IPS-11a (cell line): ENCODE measurements around the gene NAB1.

Experiments
- H3K4me3 ChIP-seq: one replicate; pipeline ENCODE4 v1.5.1; 2013; ENCODE audit warnings: low read depth, low read length, control low read depth

The NAB1 gene

DNA sequence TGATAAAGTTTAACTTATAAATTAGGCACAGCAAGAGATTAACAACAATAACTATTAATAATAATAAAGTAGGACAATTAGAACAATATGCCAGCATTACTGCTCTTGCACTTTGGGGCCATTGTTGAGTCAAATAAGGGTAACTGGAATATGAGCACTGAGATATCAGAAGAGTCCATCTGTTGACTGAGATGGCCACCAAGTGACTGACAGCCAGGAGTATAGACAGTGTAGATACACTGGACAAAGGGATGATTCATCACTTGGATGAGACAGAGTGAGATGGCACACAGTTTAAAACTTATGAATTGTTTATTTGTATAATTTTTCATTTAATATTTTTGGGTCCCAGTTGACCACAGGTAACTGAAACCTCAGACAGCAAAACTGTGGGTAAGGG lies 20.0 kb downstream of the NAB1 start:
- H3K4me3 ChIP-seq: no peak overlapping the region

DNA sequence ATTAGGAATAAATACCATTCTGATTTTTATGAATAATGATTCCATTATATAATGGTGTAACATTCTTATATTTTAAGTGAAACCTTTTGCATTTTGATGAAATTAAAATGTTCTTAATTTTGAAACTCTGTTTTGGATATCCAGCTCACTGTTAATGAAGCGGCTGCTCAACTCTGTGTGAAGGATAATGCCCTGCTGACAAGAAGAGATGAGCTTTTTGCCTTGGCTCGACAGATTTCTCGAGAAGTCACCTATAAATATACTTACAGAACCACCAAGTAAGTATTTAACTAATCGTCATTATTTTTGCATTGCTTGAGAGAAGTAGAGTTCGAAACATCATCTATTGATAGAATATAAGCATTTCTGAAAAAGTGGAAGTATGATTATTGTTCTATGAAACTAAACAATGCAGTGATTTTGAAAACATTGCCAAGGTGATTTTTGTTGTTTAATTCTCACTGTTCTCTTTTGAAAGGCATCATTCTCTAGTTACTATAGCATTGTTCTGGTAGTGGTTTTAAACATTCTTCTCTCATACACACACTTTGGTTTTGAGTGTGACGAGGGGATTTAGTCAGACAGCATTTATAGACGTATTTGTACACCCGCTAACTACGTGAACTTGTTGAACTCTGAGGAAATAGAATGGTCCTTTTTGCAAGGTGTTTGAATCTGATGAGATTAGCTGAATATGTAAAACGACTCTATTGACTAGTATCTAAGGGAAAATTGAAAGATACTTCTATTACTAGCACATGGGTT lies 21.5 kb downstream of the NAB1 start:
- no peak overlapping the region for H3K4me3 ChIP-seq

- no peak overlapping the region for H3K4me3 ChIP-seq
These were observed 26.2 kb downstream of the NAB1 start for GRCh38 chr2:190674966-190675650.

- no peak overlapping the region for H3K4me3 ChIP-seq
These were observed 28.4 kb downstream of the NAB1 start for GRCh38 chr2:190677255-190677654.

GRCh38 chr2:190678444-190679162 lies 29.7 kb downstream of the NAB1 start:
- H3K4me3 ChIP-seq: no peak overlapping the region

DNA sequence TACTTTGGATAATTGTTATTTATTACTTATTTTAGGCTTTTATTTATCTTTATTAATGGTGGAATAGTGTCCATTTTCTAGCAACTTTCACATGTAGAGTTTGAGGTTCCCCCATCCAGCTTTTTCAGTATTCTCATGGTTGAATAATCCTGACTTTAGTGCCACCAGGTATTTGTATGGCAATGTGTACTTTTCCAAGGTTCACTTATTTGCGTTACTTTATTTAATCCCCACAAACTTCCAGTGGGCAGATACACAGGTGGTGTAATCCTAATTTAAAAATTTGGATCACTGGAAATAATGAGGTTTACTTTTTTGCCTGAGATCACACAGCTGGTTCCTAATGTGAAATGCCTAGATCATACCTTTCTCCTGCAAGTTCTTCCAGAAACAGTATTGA lies 30.5 kb downstream of the NAB1 start:
- H3K4me3 ChIP-seq: no peak overlapping the region

GRCh38 chr2:190679813-190680591 lies 31.1 kb downstream of the NAB1 start:
- H3K4me3 ChIP-seq: no peak overlapping the region

DNA sequence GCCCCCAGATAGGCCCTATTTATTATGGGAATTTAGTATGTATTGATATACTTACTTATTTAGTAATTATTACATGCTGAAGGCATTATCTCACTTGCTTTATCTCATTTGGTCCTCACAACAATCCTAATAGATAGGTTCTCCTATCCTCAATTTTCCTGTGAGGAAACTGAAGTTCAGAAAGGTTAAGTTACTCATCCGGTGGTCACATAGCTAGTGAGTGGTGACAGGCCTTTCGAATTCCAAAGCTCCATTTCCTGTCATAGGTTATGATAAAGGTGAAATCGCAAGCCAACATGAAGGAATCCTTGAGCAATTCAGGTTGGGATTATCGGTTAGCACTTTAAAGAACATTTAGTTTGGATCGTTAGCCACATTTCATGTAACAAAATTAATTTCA lies 33.3 kb downstream of the NAB1 start:
- no peak overlapping the region for H3K4me3 ChIP-seq

DNA sequence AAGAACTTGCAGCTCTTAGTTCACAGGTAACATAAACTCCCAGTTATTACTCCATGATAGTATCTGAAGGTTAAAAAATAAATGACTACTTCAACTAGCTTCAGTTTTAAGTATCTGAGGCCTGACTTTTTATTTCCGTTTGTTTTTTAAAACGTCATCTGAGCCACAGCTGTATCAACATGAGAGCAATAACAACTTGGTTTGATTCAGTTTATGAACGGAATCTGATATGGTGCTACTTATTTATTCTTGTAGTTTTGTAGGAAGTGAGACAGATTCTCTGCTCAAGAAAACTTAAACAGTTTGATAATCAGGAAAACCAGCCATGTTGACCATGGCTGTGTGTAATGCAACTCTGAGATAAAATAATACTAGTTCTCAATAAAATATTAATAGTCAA lies 34.9 kb downstream of the NAB1 start:
- H3K4me3 ChIP-seq: no peak overlapping the region

- no peak overlapping the region for H3K4me3 ChIP-seq
These were observed 36.0 kb downstream of the NAB1 start for GRCh38 chr2:190684931-190685330.

- H3K4me3 ChIP-seq: no peak overlapping the region
These were observed 36.5 kb downstream of the NAB1 start for GRCh38 chr2:190685333-190685732.

DNA sequence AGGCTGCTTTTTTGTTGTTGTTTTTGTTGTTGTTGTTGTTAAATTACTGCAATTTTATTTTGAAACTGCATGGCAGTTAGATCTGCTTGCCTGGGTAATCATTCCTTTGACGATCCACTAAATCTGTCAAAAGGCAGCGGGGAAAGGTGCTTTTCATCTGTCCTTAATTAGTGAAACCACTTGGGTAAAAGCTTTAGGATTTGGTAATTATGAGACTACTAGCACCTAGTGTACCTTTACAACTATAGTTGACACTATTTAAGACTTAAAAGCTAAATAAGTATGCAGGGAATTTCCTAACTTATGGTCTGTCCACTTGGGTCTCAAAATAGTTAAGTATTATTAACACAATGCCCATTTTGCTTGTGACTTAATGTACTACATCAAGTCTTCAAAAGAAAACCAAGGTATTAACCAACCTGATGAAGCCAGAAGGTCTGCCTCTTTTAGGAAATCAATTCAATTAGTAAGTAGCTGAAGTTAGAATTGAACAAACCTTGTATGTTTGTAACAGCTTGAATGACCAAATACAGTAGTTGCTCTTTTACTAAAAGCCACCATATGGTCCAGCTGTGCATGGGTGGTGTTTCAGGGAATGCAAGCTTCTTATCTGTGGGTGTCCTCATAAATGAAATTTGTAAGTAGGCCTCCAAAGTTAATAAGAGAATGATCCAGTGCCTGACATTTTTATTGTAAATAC lies 44.8 kb downstream of the NAB1 start:
- no peak overlapping the region for H3K4me3 ChIP-seq

DNA sequence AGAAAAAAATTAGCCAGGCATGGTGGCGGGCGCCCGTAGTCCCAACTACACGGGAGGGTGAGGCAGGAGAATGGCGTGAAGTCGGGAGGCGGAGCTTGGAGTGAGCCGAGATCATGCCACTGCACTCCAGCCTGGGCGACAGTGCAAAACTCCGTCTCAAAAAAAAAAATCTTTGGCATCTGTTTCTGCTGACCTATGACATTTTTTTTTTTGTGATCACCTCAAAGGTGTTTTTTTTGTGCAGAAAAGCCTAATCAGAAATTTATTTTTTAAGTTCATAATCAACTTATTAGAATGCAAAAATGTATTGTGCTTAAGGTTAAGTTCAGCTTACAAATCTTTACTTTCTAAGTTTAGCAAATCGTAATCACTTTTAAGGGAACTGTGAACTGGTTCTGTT lies 45.6 kb downstream of the NAB1 start:
- no peak overlapping the region for H3K4me3 ChIP-seq

- H3K4me3 ChIP-seq: no peak overlapping the region
These were observed 46.9 kb downstream of the NAB1 start for GRCh38 chr2:190695739-190696138.

DNA sequence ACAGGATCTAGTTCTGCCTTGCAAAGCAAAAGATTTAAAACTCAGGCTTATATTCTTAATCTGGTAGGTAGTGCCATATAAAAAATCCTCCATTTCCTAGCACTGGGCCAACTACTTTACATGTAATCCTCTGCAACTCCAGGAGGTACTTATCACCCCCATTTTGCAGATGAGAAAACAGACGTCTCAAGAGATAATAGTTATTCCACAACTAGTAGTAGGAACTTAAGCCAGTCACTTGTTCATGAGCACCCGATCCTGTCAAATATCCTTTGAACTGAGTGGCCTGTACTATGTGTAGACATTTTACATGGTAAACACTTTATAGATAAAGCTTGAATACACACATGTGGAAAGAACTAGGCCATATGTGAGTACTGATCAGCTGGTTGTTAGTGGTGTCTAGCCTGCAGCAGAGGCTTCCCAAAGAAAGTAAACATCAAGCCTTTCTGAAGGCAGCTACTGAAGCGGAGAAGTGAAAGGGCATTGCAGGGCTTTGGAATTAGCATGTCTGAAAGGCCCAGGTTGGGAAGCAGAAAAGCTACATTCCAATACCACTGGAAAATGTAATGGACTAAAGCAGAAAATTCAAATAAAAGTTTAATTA lies 48.0 kb downstream of the NAB1 start:
- H3K4me3 ChIP-seq: no peak overlapping the region

DNA sequence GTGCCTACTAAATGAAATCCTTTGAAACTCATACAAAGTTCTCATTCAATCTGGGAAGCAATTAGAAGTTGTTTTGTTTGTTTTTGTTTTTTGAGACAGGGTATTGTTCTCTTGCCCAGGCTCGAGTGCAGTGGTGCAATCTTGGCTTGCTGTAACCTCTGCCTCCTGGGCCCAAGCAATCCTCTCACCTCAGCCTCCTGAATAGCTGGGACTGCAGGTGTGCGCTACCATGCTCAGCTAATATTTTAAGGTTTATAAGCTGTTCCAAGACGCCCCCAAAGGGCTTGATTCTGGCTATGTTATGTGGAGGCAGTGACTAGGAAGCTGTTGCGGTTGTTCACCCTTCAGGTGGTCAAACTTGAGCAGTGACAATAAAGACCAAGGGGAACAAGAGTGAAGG lies 48.5 kb downstream of the NAB1 start:
- no peak overlapping the region for H3K4me3 ChIP-seq

DNA sequence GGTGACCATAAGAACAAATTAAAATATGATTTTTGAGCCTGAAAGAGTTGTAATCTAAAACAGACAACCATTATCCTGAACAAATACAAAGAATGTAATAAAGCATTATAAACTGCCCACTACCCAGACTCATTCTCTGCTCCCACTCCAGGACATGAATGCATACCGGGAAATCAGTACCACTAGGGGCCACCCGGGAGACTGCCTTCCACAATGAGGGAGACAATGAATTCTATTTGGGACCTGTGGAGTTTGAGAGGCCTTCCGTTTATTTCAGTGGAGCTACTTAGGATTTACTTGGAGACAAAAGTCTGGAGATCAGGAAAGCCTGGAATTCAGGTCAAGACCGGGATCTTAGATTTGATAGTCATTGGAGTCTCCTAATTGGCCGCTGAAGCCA lies 50.0 kb downstream of the NAB1 start:
- H3K4me3 ChIP-seq: no peak overlapping the region

DNA sequence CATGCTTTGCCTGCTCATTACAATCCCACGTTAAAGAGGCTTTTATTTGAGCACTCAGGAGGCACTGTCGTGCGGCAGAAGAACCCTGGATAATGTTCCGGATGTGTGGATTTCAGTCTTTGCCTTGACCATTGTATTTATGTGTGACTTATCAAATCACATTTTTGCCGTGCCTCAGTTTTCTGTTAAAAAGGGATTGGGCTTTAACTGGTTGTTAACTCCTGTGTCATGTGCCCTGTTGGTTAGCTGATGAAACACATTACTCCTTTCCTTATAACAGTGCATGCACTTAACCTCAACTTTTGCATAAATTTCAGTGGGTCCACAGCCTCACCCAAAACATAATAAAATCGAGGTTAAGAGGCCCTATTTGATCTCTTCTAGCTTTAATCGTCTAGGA lies 52.7 kb downstream of the NAB1 start:
- no peak overlapping the region for H3K4me3 ChIP-seq

DNA sequence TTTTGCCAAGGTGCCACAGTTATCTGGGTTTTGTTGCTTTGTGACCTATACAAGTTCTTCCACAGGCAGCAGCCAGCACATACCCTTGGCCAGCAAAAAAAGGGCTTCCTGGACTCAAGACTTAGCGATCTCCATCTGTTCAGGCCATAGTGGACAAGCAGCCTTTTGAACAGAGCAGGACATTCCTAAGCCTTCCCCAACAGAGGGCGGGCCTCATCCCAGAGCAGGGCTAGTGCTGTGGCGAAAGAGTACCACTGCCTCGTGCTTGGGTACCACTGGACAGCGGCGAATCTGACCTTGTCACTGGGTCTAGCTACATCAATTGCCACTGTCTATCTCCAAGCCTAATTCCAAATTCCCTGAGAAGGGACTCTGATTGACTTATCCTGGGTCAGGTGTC lies 56.4 kb downstream of the NAB1 start:
- no peak overlapping the region for H3K4me3 ChIP-seq

DNA sequence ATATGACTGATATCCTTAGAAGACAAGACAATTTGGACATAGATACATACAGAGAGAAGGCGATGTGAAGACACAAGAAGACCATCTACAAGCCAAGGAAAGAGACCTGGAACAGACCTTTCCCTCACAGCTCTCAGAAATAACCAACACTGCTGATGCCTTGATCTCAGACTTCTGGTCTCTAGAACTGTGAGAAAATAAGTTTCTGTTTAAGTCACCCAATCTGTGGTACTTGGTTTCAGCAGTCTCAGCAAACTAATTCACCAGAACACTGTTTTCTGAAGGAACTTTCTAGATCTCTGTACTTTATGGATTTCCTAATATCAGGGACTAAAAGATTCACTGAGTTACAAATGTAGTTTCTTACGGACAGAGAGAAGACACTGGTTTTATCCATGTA lies 58.8 kb downstream of the NAB1 start:
- H3K4me3 ChIP-seq: no peak overlapping the region
